Heart right ventricle (tissue), 16 donors: ENCODE results near the gene SMCHD1. TPM values are rescaled to one million over a fixed set of nuclear protein-coding genes. Genes with fewer than 3 reads are reported as not detected.

ENCODE experiments used
- ATAC-seq, 8 donors: fragments of 200-7000 bp; cut with Tn5 transposase; one replicate each; pipeline ENCODE4 v1.9.1; 2020; ENCODE audit warnings: mild to moderate bottlenecking in 8 of 8, moderate library complexity in 8 of 8, moderate number of reproducible peaks in 1 of 8
- DNase-seq, 2 donors: peaks; one replicate each; pipeline ENCODE4 v3.0.0-alpha.2; 2020
- H3K27ac ChIP-seq, 10 donors: fragments of 200-600 bp; sonication (generic) in 2 of 10; one replicate each; pipeline versions ENCODE4 v1.5.0 to v1.8.0; 2020 to 2022; ENCODE audit warnings: mild to moderate bottlenecking in 3 of 10
- H3K27me3 ChIP-seq, 7 donors: fragments of 200-600 bp; one replicate each; pipeline ENCODE4 v1.8.0; 2021 to 2022; ENCODE audit warnings: mild to moderate bottlenecking in 2 of 7
- H3K36me3 ChIP-seq, 9 donors: fragments of 200-600 bp; sonication (generic) in 1 of 9; one replicate each; pipeline versions ENCODE4 v1.5.0 to v1.8.0; 2020 to 2022; ENCODE audit warnings: mild to moderate bottlenecking in 2 of 9
- H3K4me1 ChIP-seq, 9 donors: fragments of 200-600 bp; sonication (generic) in 1 of 9; one replicate each; pipeline versions ENCODE4 v1.5.0 to v1.8.0; 2020 to 2022; ENCODE audit warnings: mild to moderate bottlenecking in 4 of 9
- H3K4me3 ChIP-seq, 10 donors: fragments of 200-600 bp; sonication (generic) in 2 of 10; one replicate each; pipeline versions ENCODE4 v1.5.0 to v1.8.0; 2020 to 2022; ENCODE audit warnings: mild to moderate bottlenecking in 7 of 10, moderate library complexity in 2 of 10
- H3K9me3 ChIP-seq, 11 donors: fragments of 200-600 bp in 10 of 11; sonication (generic) in 2 of 11; one replicate each; pipeline versions ENCODE4 v1.5.0 to v1.8.0; 2013 to 2022; ENCODE audit warnings: mild to moderate bottlenecking in 2 of 11, control low read depth in 1 of 11, moderate library complexity in 1 of 11
- WGBS, 2 donors: extraction: QIAGEN DNeasy Blood & Tissue Kit; methylation state at CpG; one replicate each; pipeline ENCODE4 v1.1.7; 2013; ENCODE audit warnings: inconsistent platforms in 1 of 2; 5-methylcytosine and 5-hydroxymethylcytosine counted together
- intact Hi-C, 10 donors: fragments of 100-400 bp; cut with DNase I; formaldehyde crosslinking; loops; one replicate each; pipeline versions ENCODE4 v1.11.1 to v1.14.2; 2022
- polyA plus RNA-seq, 2 donors: library from polyadenylated mRNA; stranded (reverse); fragments of 200-250 nt; gene quantifications; one replicate each; pipeline ENCODE4 v1.2.3, GENCODE V29; 2013
- total RNA-seq, 10 donors: library from RNA; stranded (reverse); fragmentation: NEBNext Ultra II Directional in 3 of 10; extraction: Animal tissue kit (Norgen Biotek cat#: 25700) in 3 of 10; gene quantifications; one replicate each; pipeline versions ENCODE4 v1.2.1 to v1.2.4, GENCODE V29; 2021 to 2023
- TF ChIP-seq, protein P1 (sequence below), 9 donors: fragments of 200-600 bp; sonication (generic) in 2 of 9; IDR thresholded peaks; one replicate each; pipeline versions ENCODE4 v1.5.0 to v1.8.0; 2021 to 2022; ENCODE audit warnings: antibody characterized with exemption in 9 of 9, mild to moderate bottlenecking in 5 of 9, moderate library complexity in 1 of 9
- donor health status: Arrhythmogenic right ventricular cardiomyopathy.
- donor health status: ischemic (EF 13 %, LVEDD 7.1; RV severe dilation, severe dysfunction).
- donor health status: healthy with polysubstance abuse.
- donor health status: DM: no; HTN: yes; CAD: no.
- donor health status: DM: no; HTN: no; CAD: no.
- donor health status: ischemic (EF 25% LVEDD 6.9; RV normal size, moderate dysfunction).
- donor health status: ischemic (EF 25% LVEDD 5.7; RV mildly dilated, moderate dysfunction).
- donor health status: healthy.
- donor health status: DM: yes; HTN: yes; CAD: no.
- donor health status: Ischemic cardiomyopathy.
- donor health status: ischemic (EF 35%, LVEDD 5.7; RV mildly dilated, moderate dysfunction).
- donor health status: nonischemic (EF 11% LVEDD 7.7; RV severe dilation, severe dysfunction).
- donor health status: DM: yes; HTN: yes; CAD: no.
- donor health status: PGD.
- donor health status: ischemic (EF 29% LVEDD 5.4; RV normal size, mild dysfunction).
- donor health status: nonischemic (EF 23%, LVEDD 6.1; RV moderate dilation, normal function).

Gene SMCHD1
- total and polyA plus RNA-seq, 12 donors = 6.3 to 35.3 (median 30.3) TPM

DNA sequence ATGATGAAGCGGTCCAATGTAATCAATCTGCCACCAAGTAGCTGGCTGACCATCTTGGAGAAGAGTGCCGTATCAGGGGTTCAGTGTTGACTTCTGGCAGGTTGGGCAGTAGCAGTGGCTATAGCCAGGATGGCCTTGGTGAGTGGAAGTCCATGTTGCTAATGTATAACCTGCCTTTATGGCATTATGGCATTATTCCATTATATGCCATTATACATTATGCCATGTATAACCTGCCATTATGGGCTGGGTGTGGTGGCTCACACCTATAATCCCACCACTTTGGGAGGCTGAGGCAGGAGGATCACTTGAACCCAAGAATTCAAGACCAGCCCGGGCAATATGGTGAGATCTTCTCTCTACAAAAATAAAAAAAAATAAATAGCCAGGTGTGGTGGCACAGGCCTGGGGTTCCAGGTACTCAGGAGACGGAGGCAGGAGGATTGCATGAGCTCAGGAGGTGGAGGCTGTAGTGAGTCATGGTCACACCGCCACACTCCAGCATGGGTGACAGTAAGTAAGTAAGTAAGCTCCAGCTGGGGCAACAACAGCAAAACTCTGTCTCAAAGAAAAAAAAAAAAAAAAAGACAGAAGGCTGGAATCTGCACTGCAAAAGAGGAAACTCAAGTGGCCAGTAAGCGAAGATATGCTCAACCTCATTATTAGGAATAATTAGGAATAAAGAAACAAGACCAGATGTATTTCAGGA is 166.8 kb downstream of the SMCHD1 start:
- H3K36me3 ChIP-seq = no peaks in the 10 kb centered on the region
- no peak overlapping the region for H3K4me3 ChIP-seq
- H3K27ac ChIP-seq = no peak overlapping the region
- H3K4me1 ChIP-seq = peaks cover 0 to 11% (median 8%) of the 10 kb centered on the region in 9 donors
- H3K9me3 ChIP-seq = peaks cover 0 to 20% (median 0%) of the 10 kb centered on the region in 11 donors
- ATAC-seq = no peak
- intact Hi-C loops = no loop called here
- no peaks in the 10 kb centered on the region for H3K27me3 ChIP-seq
- 81 to 82% methylated on average over 6 of the region's 6 CpGs for WGBS, 2 donors
- DNase-seq = no peak
- TF ChIP-seq, protein P1, sequence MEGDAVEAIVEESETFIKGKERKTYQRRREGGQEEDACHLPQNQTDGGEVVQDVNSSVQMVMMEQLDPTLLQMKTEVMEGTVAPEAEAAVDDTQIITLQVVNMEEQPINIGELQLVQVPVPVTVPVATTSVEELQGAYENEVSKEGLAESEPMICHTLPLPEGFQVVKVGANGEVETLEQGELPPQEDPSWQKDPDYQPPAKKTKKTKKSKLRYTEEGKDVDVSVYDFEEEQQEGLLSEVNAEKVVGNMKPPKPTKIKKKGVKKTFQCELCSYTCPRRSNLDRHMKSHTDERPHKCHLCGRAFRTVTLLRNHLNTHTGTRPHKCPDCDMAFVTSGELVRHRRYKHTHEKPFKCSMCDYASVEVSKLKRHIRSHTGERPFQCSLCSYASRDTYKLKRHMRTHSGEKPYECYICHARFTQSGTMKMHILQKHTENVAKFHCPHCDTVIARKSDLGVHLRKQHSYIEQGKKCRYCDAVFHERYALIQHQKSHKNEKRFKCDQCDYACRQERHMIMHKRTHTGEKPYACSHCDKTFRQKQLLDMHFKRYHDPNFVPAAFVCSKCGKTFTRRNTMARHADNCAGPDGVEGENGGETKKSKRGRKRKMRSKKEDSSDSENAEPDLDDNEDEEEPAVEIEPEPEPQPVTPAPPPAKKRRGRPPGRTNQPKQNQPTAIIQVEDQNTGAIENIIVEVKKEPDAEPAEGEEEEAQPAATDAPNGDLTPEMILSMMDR (IDR thresholded peaks at IDR 0.05) = no peak

DNA sequence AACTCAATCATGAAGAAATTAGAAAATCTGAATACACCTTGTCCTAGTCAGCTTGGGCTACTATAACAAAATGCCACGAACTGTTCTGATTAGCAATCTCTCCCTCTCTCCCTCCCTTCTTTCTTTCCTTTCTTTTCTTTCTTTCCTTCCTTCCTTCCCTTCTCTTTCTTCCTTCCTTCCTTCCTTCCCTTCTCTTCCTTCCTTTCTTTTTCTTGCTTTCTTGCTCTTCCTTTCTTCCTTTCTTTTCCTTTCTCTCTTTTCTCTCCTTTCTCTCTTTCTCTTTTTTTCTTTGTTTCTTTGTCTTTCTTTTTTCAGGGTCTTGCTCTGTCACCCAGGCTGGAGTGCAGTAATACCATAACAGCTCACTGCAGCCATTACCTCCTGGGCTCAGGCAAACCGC is 167.7 kb downstream of the SMCHD1 start:
- Histone ChIP-seq H3K27me3 (no peaks in the 10 kb centered on the region), H3K4me3 (no peak overlapping the region), H3K9me3 (peaks cover 0 to 13% (median 0%) of the 10 kb centered on the region in 11 donors), H3K27ac (no peak overlapping the region), H3K4me1 (peaks cover 0 to 11% (median 8%) of the 10 kb centered on the region in 9 donors), H3K36me3 (no peaks in the 10 kb centered on the region)
- no peak for ATAC-seq
- WGBS, 2 donors = 43 to 91% methylated on average over 2 of the region's 2 CpGs
- intact Hi-C loops = no loop called here
- TF ChIP-seq, protein P1 (IDR thresholded peaks at IDR 0.05) = no peak
- DNase-seq = no peak

DNA sequence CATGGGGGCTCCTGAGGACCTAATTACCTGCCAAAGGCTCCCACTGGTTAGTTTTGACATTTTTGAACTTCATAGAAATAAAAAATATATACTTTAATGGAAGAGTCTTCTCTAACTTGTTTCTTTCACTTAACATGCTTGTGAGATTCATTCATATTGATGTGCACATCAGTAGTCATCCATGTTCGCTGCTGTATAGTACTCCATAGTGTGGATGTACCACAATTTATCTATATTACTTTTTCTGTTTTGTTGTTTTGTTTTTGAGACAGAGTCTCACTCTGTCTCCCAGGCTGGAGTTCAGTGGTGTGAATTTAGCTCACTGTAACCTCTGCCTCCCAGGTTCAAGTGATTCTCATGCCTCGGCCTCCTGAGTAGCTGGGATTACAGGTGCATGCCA is 168.4 kb downstream of the SMCHD1 start:
- ATAC-seq = no peak
- Histone ChIP-seq H3K36me3 (no peaks in the 10 kb centered on the region), H3K4me1 (peaks cover 0 to 11% (median 8%) of the 10 kb centered on the region in 9 donors), H3K27ac (no peak overlapping the region), H3K9me3 (peaks cover 0 to 7% (median 0%) of the 10 kb centered on the region in 11 donors), H3K27me3 (no peaks in the 10 kb centered on the region), H3K4me3 (no peak overlapping the region)
- WGBS, 2 donors = 95 to 97% methylated on average over 2 of the region's 2 CpGs
- intact Hi-C loops = loop anchor here in 1 of 10 donors (1.0 kb wide), 1 partner anchor 13 kb away; no protein-coding TSS in a partner anchor
- TF ChIP-seq, protein P1 (IDR thresholded peaks at IDR 0.05) = no peak
- no peak for DNase-seq

DNA sequence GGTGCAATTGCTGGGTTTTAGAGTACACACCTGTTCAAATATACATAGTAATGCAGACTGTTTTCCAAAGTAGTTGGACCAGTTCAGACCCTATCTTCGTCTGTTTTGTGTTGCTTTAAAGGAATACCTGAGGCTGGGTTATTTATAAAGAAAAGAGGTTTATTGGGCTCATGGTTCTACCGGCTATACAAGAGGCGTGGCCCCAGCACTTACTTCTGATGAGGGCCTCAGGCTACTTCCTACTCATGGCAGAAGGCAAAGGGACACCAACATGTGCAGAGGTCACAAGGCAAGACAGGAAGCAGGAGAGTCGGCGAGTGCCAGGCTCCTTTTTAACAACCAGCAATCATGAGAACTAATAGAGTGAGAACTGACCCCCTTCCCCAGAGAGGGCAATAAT is 169.3 kb downstream of the SMCHD1 start:
- H3K27ac ChIP-seq = no peak overlapping the region
- no peaks in the 10 kb centered on the region for H3K36me3 ChIP-seq
- no peaks in the 10 kb centered on the region for H3K27me3 ChIP-seq
- H3K9me3 ChIP-seq = peaks cover 0 to 7% (median 0%) of the 10 kb centered on the region in 11 donors
- peaks cover 0 to 11% (median 8%) of the 10 kb centered on the region in 9 donors for H3K4me1 ChIP-seq
- DNase-seq (no peak), ATAC-seq (no peak)
- WGBS, 2 donors = 89 to 96% methylated on average over 5 of the region's 5 CpGs
- no peak overlapping the region for H3K4me3 ChIP-seq
- intact Hi-C loops = loop anchor here in 1 of 10 donors (1.0 kb wide), 1 partner anchor 12 kb away; no protein-coding TSS in a partner anchor
- TF ChIP-seq, protein P1 (IDR thresholded peaks at IDR 0.05) = no peak
